ENCODE results near the gene EVA1B. TPM values are rescaled to one million over a fixed set of nuclear protein-coding genes. Genes with fewer than 3 reads are reported as not detected.
A peak's percentile ranks its signal among the peaks of the same experiment; 100 is the strongest.

Gene EVA1B
- total and polyA plus RNA-seq, 2 of the 13 experiments (the other 11 are each of a cell fraction or from before 2014, with no cell fraction given), result 3.9 to 6.6 TPM

- TF ChIP-seq ZNF597 (CRISPR knock-in tag; IDR thresholded peaks at IDR 0.05) (no peak), NR1H2 (CRISPR knock-in tag; IDR thresholded peaks at IDR 0.05; ENCODE audit: borderline replicate concordance, low read depth) (no peak), POLR2G (IDR thresholded peaks at IDR 0.05; ENCODE audit: low read depth, low read length) (no peak), ARID4A (CRISPR knock-in tag; IDR thresholded peaks at IDR 0.05; ENCODE audit: borderline replicate concordance) (0 out of 2 replicates have a peak, but pooled peaks have one; percentile 29), TFDP1 (CRISPR knock-in tag; IDR thresholded peaks at IDR 0.05; ENCODE audit: borderline replicate concordance) (no peak), ZHX1 (CRISPR knock-in tag; IDR thresholded peaks at IDR 0.05; ENCODE audit: low read depth) (no peak), ZNF232 (CRISPR knock-in tag; IDR thresholded peaks at IDR 0.05; ENCODE audit: borderline replicate concordance) (no peak)
- TF ChIP-seq, protein P1, sequence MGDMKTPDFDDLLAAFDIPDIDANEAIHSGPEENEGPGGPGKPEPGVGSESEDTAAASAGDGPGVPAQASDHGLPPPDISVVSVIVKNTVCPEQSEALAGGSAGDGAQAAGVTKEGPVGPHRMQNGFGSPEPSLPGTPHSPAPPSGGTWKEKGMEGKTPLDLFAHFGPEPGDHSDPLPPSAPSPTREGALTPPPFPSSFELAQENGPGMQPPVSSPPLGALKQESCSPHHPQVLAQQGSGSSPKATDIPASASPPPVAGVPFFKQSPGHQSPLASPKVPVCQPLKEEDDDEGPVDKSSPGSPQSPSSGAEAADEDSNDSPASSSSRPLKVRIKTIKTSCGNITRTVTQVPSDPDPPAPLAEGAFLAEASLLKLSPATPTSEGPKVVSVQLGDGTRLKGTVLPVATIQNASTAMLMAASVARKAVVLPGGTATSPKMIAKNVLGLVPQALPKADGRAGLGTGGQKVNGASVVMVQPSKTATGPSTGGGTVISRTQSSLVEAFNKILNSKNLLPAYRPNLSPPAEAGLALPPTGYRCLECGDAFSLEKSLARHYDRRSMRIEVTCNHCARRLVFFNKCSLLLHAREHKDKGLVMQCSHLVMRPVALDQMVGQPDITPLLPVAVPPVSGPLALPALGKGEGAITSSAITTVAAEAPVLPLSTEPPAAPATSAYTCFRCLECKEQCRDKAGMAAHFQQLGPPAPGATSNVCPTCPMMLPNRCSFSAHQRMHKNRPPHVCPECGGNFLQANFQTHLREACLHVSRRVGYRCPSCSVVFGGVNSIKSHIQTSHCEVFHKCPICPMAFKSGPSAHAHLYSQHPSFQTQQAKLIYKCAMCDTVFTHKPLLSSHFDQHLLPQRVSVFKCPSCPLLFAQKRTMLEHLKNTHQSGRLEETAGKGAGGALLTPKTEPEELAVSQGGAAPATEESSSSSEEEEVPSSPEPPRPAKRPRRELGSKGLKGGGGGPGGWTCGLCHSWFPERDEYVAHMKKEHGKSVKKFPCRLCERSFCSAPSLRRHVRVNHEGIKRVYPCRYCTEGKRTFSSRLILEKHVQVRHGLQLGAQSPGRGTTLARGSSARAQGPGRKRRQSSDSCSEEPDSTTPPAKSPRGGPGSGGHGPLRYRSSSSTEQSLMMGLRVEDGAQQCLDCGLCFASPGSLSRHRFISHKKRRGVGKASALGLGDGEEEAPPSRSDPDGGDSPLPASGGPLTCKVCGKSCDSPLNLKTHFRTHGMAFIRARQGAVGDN (CRISPR knock-in tag; IDR thresholded peaks at IDR 0.05), result peak; percentile 78
- TF ChIP-seq, protein P2, sequence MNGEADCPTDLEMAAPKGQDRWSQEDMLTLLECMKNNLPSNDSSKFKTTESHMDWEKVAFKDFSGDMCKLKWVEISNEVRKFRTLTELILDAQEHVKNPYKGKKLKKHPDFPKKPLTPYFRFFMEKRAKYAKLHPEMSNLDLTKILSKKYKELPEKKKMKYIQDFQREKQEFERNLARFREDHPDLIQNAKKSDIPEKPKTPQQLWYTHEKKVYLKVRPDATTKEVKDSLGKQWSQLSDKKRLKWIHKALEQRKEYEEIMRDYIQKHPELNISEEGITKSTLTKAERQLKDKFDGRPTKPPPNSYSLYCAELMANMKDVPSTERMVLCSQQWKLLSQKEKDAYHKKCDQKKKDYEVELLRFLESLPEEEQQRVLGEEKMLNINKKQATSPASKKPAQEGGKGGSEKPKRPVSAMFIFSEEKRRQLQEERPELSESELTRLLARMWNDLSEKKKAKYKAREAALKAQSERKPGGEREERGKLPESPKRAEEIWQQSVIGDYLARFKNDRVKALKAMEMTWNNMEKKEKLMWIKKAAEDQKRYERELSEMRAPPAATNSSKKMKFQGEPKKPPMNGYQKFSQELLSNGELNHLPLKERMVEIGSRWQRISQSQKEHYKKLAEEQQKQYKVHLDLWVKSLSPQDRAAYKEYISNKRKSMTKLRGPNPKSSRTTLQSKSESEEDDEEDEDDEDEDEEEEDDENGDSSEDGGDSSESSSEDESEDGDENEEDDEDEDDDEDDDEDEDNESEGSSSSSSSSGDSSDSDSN (CRISPR knock-in tag; IDR thresholded peaks at IDR 0.05), result no peak
Observed at GRCh38 chr1:36352910-36353878, 29.7 kb upstream of the EVA1B start (continued).
